Gastrocnemius medialis (tissue), 4 donors: ENCODE data around the gene KRT80.

ENCODE experiments used
- CTCF ChIP-seq, 5 experiments: fragments of 450-650 bp in 3 of 5; fragments of 200-600 bp in 2 of 5; sonication (generic) in 2 of 5; IDR thresholded peaks in 4 of 5; conservative IDR thresholded peaks in 1 of 5; 1 replicate in 4 of 5; 2 replicates in 1 of 5; pipeline ENCODE4 v1.5.1; 2016 to 2019; ENCODE audit warnings: antibody characterized with exemption in 5 of 5, mild to moderate bottlenecking in 3 of 5, moderate library complexity in 3 of 5
- POLR2A ChIP-seq, 2 donors: fragments of 450-650 bp; IDR thresholded peaks; one replicate each; pipeline ENCODE4 v1.6.1; 2017; ENCODE audit warnings: antibody characterized with exemption in 2 of 2, mild to moderate bottlenecking in 2 of 2, moderate library complexity in 2 of 2

GRCh38 chr12:52207895-52208294 is 16.1 kb upstream of the KRT80 start:
- TF ChIP-seq CTCF (IDR thresholded peaks at IDR 0.05 in 4 of 5, conservative IDR thresholded peaks at IDR 0.05 in 1 of 5) (no peak), POLR2A (IDR thresholded peaks at IDR 0.05) (no peak)
